ENCODE data around the gene NRXN3.

NRXN3 gene

GRCh38 chr14:79370969-79371368 lies 1200.8 kb downstream of the NRXN3 start:
- no peak for TF ChIP-seq CTCF (conservative IDR thresholded peaks at IDR 0.05; ENCODE audit: low read depth, low read length)
- no peak for DNase-seq (ENCODE audit: low read depth)
- H3K4me3 ChIP-seq (ENCODE audit: low read length): no peak overlapping the region

- no peak for DNase-seq (ENCODE audit: low read depth)
- no peak for TF ChIP-seq CTCF (conservative IDR thresholded peaks at IDR 0.05; ENCODE audit: low read depth, low read length)
- no peak overlapping the region for H3K4me3 ChIP-seq (ENCODE audit: low read length)
Observed at GRCh38 chr14:79373451-79373850, 1203.3 kb downstream of the NRXN3 start.

- no peak for TF ChIP-seq CTCF (conservative IDR thresholded peaks at IDR 0.05; ENCODE audit: low read depth, low read length)
- H3K4me3 ChIP-seq (ENCODE audit: low read length): no peak overlapping the region
- DNase-seq (ENCODE audit: low read depth): no peak
Observed at GRCh38 chr14:79375356-79375755, 1205.2 kb downstream of the NRXN3 start.

GRCh38 chr14:79376557-79376956 lies 1206.4 kb downstream of the NRXN3 start:
- no peak overlapping the region for H3K4me3 ChIP-seq (ENCODE audit: low read length)
- no peak for TF ChIP-seq CTCF (conservative IDR thresholded peaks at IDR 0.05; ENCODE audit: low read depth, low read length)
- no peak for DNase-seq (ENCODE audit: low read depth)

GRCh38 chr14:79378020-79378419 lies 1207.8 kb downstream of the NRXN3 start:
- H3K4me3 ChIP-seq (ENCODE audit: low read length): no peak overlapping the region
- no peak for TF ChIP-seq CTCF (conservative IDR thresholded peaks at IDR 0.05; ENCODE audit: low read depth, low read length)
- DNase-seq (ENCODE audit: low read depth): no peak

- no peak for DNase-seq (ENCODE audit: low read depth)
- no peak overlapping the region for H3K4me3 ChIP-seq (ENCODE audit: low read length)
- no peak for TF ChIP-seq CTCF (conservative IDR thresholded peaks at IDR 0.05; ENCODE audit: low read depth, low read length)
Observed at GRCh38 chr14:79379266-79379665, 1209.1 kb downstream of the NRXN3 start.

- no peak for TF ChIP-seq CTCF (conservative IDR thresholded peaks at IDR 0.05; ENCODE audit: low read depth, low read length)
- no peak overlapping the region for H3K4me3 ChIP-seq (ENCODE audit: low read length)
- DNase-seq (ENCODE audit: low read depth): no peak
Observed at GRCh38 chr14:79383031-79383430, 1212.9 kb downstream of the NRXN3 start.
